Chondrocyte (in vitro differentiated cells): Measurements from ENCODE around the gene NMU. TPM values are rescaled to one million over a fixed set of nuclear protein-coding genes. Genes with fewer than 3 reads are reported as not detected.
"Not testable (repeated sequence)": the region's sequence is repeated elsewhere in the genome, so short reads cannot be mapped to it uniquely, and the experiment has no call there.

Experiments
- DNase-seq: peaks from one replicate; pipeline ENCODE4 v3.0.0; 2021; ENCODE audit warnings: mixed read lengths, low spot score
- H3K27ac Mint-ChIP-seq: one replicate; pipeline ENCODE4 v1.8.0; 2021; ENCODE audit warnings: mild to moderate bottlenecking, moderate library complexity, mixed read lengths; ENCODE audit not compliant: unreplicated experiment
- H3K27me3 Mint-ChIP-seq: 2 replicates; pipeline ENCODE4 v1.8.0; 2021; ENCODE audit warnings: low read depth, mixed read lengths
- H3K36me3 Mint-ChIP-seq: 2 replicates; pipeline ENCODE4 v1.8.0; 2021; ENCODE audit warnings: low read depth, mixed read lengths
- H3K4me1 Mint-ChIP-seq: 2 replicates; pipeline ENCODE4 v1.8.0; 2021; ENCODE audit warnings: low read depth, mild to moderate bottlenecking, mixed read lengths
- H3K4me3 Mint-ChIP-seq: one replicate; pipeline ENCODE4 v1.8.0; 2021; ENCODE audit warnings: mild to moderate bottlenecking, moderate library complexity, mixed read lengths; ENCODE audit not compliant: unreplicated experiment
- H3K9me3 Mint-ChIP-seq: 2 replicates; pipeline ENCODE4 v1.8.0; 2021; ENCODE audit warnings: low read depth, mixed read lengths
- total RNA-seq: library from RNA; stranded (reverse); gene quantifications from 3 replicates; pipeline ENCODE4 v1.2.1, GENCODE V29; 2021
- TF ChIP-seq, protein P1 (sequence below): fragments of 200-600 bp; sonication (generic); IDR thresholded peaks from 2 replicates; pipeline ENCODE4 v1.5.0; 2021; ENCODE audit warnings: antibody characterized with exemption, mild to moderate bottlenecking, moderate library complexity

Gene NMU
- total RNA-seq, 1 donor from 2014 or later = 0.80 TPM

DNA sequence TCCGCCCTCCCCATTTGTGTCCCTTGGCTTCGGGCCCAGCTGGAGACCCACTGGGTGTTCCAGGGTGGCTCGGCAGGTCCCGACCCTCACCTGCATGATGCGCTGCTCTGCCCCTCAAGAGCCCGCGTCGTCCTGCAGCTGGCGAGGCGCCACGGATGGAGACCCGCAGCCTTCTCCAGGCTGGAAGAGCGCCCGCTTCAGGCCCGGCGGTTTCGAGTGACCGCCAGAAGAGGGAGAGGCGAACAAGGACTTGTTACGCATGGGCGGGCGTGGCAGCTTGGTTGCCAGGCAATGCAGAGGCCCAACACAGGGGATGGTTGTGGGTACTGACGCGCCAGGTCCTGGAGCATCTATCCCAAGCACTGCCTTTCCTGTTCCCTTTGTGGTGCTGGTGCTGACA lies 44.1 kb downstream of the NMU start, which contains the start of gene PDCL2:
Gene PDCL2, minus strand, starts transcription at position 232 of the 400 bp plus-strand sequence. Its CDS starts 136 bp downstream, at position 96.
- Mint-ChIP-seq H3K4me1 (no peaks in the 10 kb centered on the region), H3K4me3 (no peak within 1 kb of the TSS), H3K9me3 (peaks cover 9% of the 10 kb centered on the region), H3K27me3 (peaks cover 7% of the 10 kb centered on the region), H3K27ac (no peak within 1 kb of the TSS), H3K36me3 (peaks cover 6% of the 10 kb centered on the region)
- DNase-seq = no peak
- TF ChIP-seq, protein P1, sequence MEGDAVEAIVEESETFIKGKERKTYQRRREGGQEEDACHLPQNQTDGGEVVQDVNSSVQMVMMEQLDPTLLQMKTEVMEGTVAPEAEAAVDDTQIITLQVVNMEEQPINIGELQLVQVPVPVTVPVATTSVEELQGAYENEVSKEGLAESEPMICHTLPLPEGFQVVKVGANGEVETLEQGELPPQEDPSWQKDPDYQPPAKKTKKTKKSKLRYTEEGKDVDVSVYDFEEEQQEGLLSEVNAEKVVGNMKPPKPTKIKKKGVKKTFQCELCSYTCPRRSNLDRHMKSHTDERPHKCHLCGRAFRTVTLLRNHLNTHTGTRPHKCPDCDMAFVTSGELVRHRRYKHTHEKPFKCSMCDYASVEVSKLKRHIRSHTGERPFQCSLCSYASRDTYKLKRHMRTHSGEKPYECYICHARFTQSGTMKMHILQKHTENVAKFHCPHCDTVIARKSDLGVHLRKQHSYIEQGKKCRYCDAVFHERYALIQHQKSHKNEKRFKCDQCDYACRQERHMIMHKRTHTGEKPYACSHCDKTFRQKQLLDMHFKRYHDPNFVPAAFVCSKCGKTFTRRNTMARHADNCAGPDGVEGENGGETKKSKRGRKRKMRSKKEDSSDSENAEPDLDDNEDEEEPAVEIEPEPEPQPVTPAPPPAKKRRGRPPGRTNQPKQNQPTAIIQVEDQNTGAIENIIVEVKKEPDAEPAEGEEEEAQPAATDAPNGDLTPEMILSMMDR = no peak

DNA sequence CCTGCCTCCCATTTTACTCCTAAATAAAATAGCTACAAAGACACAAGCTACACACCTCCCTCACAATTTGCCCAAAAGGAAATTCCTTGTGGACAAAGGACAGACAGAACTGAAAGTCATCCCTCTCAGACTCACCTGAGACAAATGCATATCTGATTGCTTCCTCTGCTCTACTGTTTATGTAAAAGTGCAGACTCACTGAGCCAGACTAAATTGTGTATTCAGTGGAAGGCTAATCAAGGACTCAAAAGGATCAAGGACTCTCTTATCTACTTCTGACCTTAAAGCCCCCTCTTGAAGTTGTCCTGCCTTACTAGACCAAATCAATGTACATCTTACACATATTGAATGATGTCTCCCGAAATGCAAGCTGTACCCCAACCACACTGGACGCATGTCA lies 47.9 kb downstream of the NMU start:
- Mint-ChIP-seq H3K27ac (no peak overlapping the region), H3K4me1 (no peaks in the 10 kb centered on the region), H3K27me3 (peaks cover 10% of the 10 kb centered on the region), H3K36me3 (peaks cover 8% of the 10 kb centered on the region), H3K9me3 (peaks cover 17% of the 10 kb centered on the region), H3K4me3 (no peak overlapping the region)
- TF ChIP-seq, protein P1 = no peak
- DNase-seq = no peak

DNA sequence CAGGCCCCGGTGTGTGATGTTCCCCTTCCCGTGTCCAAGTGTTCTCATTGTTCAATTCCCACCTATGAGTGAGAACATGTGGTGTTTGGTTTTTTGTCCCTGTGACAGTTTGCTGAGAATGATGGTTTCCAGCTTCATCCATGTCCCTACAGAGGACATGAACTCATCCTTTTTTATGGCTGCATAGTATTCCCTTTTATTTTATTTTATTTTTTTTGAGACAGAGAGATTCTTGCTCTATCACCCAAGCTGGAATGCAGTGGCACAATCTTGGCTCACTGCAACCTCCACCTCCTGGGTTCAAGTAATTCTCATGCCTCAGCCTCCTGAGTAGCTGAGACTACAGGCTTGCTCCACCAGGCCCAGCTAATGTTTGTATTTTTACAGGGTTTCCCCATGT lies 53.3 kb downstream of the NMU start:
- not testable (repeated sequence) for H3K4me1 Mint-ChIP-seq, H3K36me3 Mint-ChIP-seq, DNase-seq, H3K27me3 Mint-ChIP-seq, H3K4me3 Mint-ChIP-seq, H3K27ac Mint-ChIP-seq
- H3K9me3 Mint-ChIP-seq = peaks cover 18% of the 10 kb centered on the region

DNA sequence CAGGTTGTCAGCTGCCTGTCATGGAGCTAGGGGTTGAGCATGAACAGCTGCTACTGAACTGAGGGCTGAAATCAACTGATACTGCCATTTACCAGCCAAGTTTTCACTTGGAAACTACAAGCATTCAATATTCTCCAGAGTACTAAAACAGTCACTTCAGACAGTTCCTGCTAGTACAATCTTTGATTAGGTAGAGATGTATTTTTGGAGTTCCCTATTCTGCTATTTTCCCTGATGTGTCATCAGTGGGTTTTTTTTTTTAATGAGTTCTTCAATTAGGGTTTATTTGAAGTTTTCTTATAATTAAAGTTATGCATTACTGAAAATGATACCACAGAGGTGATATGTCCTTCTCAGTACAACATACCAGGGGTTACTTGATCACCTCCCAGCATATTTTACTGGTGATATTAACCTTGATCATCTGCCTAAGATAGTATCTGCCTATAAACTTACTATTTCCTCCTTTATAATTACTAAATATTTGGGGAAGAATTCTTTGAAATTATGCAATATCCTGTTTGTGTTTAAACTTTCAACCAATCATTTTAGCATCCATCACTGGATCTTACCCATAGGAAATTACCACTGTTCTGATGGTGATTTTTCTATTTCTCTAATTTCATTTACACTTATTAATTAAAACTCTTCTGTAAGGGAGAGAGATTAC lies 57.6 kb downstream of the NMU start:
- Mint-ChIP-seq H3K36me3 (peaks cover 16% of the 10 kb centered on the region), H3K27ac (no peak overlapping the region), H3K4me3 (no peak overlapping the region), H3K27me3 (peaks cover 3% of the 10 kb centered on the region), H3K4me1 (no peaks in the 10 kb centered on the region), H3K9me3 (peaks cover 39% of the 10 kb centered on the region)
- TF ChIP-seq, protein P1 = no peak
- DNase-seq = no peak

DNA sequence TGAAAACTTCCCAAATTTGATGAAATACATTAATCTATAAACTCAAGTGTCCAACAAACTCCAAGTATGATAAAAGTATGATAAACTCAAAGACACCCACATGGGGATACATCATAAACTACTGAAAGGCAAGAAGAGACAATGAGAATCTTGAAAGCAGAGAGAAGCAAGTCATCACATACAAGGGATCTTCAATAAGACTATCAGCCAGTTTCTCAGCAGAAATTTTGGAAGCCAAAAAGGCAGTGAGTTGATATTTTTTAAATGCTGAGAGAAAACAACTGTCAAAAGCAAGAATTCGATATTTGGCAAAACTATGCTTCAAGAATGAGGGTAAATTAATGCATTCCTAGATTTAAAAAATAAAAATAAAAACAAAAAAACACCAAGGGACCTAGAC lies 60.6 kb downstream of the NMU start:
- H3K27me3 Mint-ChIP-seq = no peaks in the 10 kb centered on the region
- no peak overlapping the region for H3K27ac Mint-ChIP-seq
- TF ChIP-seq, protein P1 = no peak
- DNase-seq = no peak
- peaks cover 15% of the 10 kb centered on the region for H3K36me3 Mint-ChIP-seq
- no peak overlapping the region for H3K4me3 Mint-ChIP-seq
- H3K4me1 Mint-ChIP-seq = no peaks in the 10 kb centered on the region
- H3K9me3 Mint-ChIP-seq = peaks cover 33% of the 10 kb centered on the region

DNA sequence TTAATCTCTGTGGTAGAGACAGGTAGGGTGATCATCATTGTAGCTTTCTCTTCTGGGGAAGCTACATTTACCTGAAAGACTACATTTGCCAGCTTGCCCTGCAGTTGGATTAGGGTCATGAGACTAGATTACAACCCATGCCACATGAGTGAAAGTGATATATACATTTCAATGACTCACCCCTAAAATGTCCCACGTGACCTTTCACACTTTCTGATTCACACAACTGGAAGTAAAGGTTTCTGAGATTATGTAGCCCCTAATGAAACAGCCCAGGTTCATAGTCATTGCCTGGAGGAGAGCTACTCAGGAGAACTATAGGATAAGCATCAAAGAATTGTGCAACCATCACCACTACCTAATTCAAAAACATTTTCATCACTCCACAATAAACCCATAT lies 61.8 kb downstream of the NMU start:
- Mint-ChIP-seq H3K4me3 (no peak overlapping the region), H3K36me3 (peaks cover 15% of the 10 kb centered on the region), H3K27ac (no peak overlapping the region), H3K4me1 (no peaks in the 10 kb centered on the region), H3K9me3 (peaks cover 33% of the 10 kb centered on the region), H3K27me3 (no peaks in the 10 kb centered on the region)
- DNase-seq = no peak
- TF ChIP-seq, protein P1 = no peak
